Measurements from ENCODE around the gene SH3TC1.

GRCh38 chr4:8279321-8280157 is 80.4 kb downstream of the SH3TC1 start:
- TF ChIP-seq RAD21 (IDR thresholded peaks at IDR 0.05) (no peak), CTCF (IDR thresholded peaks at IDR 0.05; ENCODE audit: low read depth, low read length, missing input control) (no peak), YY1 (IDR thresholded peaks at IDR 0.05) (no peak), RXRA (IDR thresholded peaks at IDR 0.05) (no peak), JUND (IDR thresholded peaks at IDR 0.05) (no peak), TAF1 (conservative IDR thresholded peaks at IDR 0.05) (no peak), GABPA (IDR thresholded peaks at IDR 0.05 in 1 of 2, conservative IDR thresholded peaks at IDR 0.05 in 1 of 2) (no peak), ZBTB33 (IDR thresholded peaks at IDR 0.05) (no peak)
- TF ChIP-seq, protein P1, sequence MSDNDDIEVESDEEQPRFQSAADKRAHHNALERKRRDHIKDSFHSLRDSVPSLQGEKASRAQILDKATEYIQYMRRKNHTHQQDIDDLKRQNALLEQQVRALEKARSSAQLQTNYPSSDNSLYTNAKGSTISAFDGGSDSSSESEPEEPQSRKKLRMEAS (IDR thresholded peaks at IDR 0.05): no peak
- TF ChIP-seq, protein P2, sequence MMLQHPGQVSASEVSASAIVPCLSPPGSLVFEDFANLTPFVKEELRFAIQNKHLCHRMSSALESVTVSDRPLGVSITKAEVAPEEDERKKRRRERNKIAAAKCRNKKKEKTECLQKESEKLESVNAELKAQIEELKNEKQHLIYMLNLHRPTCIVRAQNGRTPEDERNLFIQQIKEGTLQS (IDR thresholded peaks at IDR 0.05): no peak
- TF ChIP-seq, protein P3, sequence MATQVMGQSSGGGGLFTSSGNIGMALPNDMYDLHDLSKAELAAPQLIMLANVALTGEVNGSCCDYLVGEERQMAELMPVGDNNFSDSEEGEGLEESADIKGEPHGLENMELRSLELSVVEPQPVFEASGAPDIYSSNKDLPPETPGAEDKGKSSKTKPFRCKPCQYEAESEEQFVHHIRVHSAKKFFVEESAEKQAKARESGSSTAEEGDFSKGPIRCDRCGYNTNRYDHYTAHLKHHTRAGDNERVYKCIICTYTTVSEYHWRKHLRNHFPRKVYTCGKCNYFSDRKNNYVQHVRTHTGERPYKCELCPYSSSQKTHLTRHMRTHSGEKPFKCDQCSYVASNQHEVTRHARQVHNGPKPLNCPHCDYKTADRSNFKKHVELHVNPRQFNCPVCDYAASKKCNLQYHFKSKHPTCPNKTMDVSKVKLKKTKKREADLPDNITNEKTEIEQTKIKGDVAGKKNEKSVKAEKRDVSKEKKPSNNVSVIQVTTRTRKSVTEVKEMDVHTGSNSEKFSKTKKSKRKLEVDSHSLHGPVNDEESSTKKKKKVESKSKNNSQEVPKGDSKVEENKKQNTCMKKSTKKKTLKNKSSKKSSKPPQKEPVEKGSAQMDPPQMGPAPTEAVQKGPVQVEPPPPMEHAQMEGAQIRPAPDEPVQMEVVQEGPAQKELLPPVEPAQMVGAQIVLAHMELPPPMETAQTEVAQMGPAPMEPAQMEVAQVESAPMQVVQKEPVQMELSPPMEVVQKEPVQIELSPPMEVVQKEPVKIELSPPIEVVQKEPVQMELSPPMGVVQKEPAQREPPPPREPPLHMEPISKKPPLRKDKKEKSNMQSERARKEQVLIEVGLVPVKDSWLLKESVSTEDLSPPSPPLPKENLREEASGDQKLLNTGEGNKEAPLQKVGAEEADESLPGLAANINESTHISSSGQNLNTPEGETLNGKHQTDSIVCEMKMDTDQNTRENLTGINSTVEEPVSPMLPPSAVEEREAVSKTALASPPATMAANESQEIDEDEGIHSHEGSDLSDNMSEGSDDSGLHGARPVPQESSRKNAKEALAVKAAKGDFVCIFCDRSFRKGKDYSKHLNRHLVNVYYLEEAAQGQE (IDR thresholded peaks at IDR 0.05): no peak
